Measurements from ENCODE around the gene BARHL1. TPM values are rescaled to one million over a fixed set of nuclear protein-coding genes. Genes with fewer than 3 reads are reported as not detected.
"Not testable (repeated sequence)": the region's sequence is repeated elsewhere in the genome, so short reads cannot be mapped to it uniquely, and the experiment has no call there.

BARHL1 gene
- polyA plus RNA-seq, 10 donors = not detected

GRCh38 chr9:132556235-132556634 lies 26.2 kb upstream of the BARHL1 start:
- DNase-seq = no peak

GRCh38 chr9:132556714-132557113 lies 25.7 kb upstream of the BARHL1 start:
- no peak for DNase-seq

- no peak for DNase-seq
These were observed 25.2 kb upstream of the BARHL1 start for GRCh38 chr9:132557159-132557558.

GRCh38 chr9:132559711-132560110 lies 22.7 kb upstream of the BARHL1 start:
- no peak for DNase-seq

GRCh38 chr9:132560616-132561202 lies 21.7 kb upstream of the BARHL1 start:
- no peak for DNase-seq

GRCh38 chr9:132562306-132562573 lies 20.2 kb upstream of the BARHL1 start:
- DNase-seq = no peak

- DNase-seq = no peak
These were observed 17.9 kb upstream of the BARHL1 start for GRCh38 chr9:132564526-132564925.

GRCh38 chr9:132568787-132569186 lies 13.6 kb upstream of the BARHL1 start:
- not testable (repeated sequence) for DNase-seq

- DNase-seq = no peak
These were observed 10.4 kb upstream of the BARHL1 start for GRCh38 chr9:132571806-132572600.

- no peak for DNase-seq
These were observed 9.5 kb upstream of the BARHL1 start for GRCh38 chr9:132572921-132573320.

- DNase-seq = peak; percentile 41 to 71 (median 60)
These were observed 7.3 kb upstream of the BARHL1 start for GRCh38 chr9:132575005-132575609.

GRCh38 chr9:132575811-132576210 lies 6.6 kb upstream of the BARHL1 start:
- DNase-seq = no peak

GRCh38 chr9:132577119-132577518 lies 5.3 kb upstream of the BARHL1 start:
- no peak for DNase-seq

GRCh38 chr9:132578367-132578932 lies 4.0 kb upstream of the BARHL1 start:
- DNase-seq = no peak

- no peak for DNase-seq
These were observed 3.0 kb upstream of the BARHL1 start for GRCh38 chr9:132579427-132579798.

GRCh38 chr9:132582786-132583583 lies 579 bp downstream of the BARHL1 start:
- no peak for DNase-seq

GRCh38 chr9:132583584-132584304 lies 1.3 kb downstream of the BARHL1 start:
- no peak for DNase-seq

GRCh38 chr9:132584601-132585560 lies 2.5 kb downstream of the BARHL1 start:
- no peak for DNase-seq

- no peak for DNase-seq
These were observed 3.8 kb downstream of the BARHL1 start for GRCh38 chr9:132585954-132586829.

Measured in muscle of back (tissue), 11 donors.